NCI-H1105 (cell line): ENCODE measurements around the gene ST14.
"Not testable (repeated sequence)": the region's sequence is repeated elsewhere in the genome, so short reads cannot be mapped to it uniquely, and the experiment has no call there.

Experiments used
- DNase-seq: peaks from one replicate; lab custom pipeline; 2025; lab: John Stamatoyannopoulos, UW

Gene ST14

GRCh38 chr11:130233888-130234287, 74.3 kb downstream of the ST14 start:
- DNase-seq, result not testable (repeated sequence)

- no peak for DNase-seq
Measured at GRCh38 chr11:130234315-130234714, 74.7 kb downstream of the ST14 start.

DNA sequence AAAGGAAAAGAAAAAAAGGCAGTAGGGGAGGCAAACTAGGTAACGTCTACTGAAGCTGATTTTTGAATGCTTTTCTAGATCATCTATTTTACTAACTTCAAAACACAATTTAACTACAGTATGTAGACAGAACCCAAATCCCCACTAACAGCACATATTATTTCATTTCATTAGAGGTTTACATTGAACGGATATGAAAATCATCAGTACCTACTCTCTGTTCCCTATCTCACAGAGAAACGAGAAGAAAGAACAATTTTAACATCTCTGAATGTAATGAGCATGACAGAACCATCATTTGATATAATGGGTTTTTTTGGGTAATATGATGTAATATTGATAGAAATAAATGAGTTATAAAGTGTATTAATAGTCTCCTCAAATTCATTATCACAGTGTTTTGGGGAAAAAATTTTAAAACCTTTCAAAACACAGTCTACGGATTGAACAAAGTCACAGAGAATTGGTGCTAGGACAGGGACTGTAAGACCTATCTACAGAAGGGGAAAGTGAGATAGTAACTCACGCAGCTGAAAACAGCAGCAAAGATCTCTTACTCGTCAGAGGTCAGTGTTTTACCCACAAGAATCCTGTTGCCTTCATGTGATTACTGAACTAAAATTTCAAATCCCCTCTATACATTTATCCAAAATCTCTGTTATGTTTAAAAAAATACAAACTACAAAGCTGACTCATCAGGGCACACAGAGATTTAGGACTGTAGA, 77.9 kb downstream of the ST14 start:
- DNase-seq, result no peak

- no peak for DNase-seq
Measured at GRCh38 chr11:130241713-130242112, 82.1 kb downstream of the ST14 start.

DNA sequence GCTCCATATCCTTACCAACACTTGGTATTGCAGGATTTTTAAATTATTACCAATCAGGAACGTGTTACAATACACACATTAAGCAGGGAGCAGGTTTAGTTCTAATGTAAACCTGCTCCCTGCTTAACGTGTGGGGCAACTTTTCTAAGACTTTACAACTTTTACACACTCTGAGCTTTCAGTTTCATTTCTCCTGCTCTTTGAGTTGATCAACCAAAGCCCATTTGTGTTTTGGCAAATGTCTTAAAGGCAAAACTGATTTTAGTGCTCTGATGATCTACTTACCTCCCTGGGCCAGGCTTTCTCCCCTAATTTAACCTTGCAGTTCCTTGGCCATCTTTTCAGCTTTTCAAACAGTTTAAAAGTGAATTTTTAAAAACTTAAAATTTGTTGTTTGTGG, 84.2 kb downstream of the ST14 start:
- DNase-seq, result no peak

DNA sequence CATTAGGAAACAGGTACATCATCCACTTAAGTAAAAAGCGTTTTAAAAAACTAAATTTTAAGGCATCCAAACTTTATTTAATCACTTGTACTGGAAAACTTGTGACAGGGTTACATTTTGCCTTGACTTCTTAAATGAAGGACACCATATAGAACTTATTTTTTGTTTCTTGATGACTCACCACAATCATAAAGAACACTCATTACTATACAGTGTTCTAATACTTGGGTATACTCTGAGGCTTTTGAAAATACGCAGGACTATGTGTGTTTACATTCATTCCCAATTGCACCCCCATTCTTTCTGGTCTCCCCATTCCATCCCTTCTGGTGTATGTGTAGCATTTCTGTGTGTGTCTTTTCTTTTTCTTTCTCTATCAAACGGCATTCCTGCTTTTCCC, 85.3 kb downstream of the ST14 start:
- no peak for DNase-seq

DNA sequence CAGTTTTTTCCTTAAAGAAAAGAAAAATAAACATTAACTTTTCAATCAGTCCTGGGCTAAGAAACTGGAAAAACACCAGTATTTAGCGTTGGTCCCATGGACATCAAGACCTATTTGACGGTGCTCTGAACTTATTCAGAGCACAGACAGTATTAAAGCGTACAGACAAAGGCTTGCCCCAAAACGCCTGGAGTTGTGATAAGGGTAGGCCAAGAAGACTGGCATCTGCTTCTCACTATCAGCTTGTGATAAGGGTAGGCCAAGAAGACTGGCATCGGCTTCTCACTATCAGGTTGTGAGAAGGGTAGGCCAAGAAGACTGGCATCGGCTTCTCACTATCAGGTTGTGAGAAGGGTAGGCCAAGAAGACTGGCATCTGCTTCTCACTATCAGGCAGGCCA, 85.8 kb downstream of the ST14 start:
- not testable (repeated sequence) for DNase-seq

DNA sequence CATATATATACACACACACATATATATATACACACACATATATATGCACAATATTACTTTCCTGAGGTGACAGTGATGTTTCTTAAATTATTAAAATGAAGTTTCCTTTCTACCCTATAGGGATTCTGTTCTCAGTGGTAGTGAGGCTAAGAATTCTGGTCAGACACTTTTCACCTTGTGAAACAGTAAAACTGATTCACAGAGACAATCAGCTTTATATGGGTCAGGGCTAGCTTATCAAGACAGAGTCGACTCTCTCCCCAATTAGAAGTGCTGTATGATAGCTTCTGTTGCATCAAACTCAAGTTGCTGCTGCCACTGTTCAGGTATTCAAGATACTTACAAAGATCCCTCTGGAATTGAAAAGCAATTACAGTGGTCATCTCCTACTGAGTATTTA, 86.7 kb downstream of the ST14 start:
- DNase-seq, result no peak

- no peak for DNase-seq
Measured at GRCh38 chr11:130246738-130247137, 87.2 kb downstream of the ST14 start.

GRCh38 chr11:130247319-130247718, 87.7 kb downstream of the ST14 start:
- DNase-seq, result no peak

- no peak for DNase-seq
Measured at GRCh38 chr11:130249371-130249770, 89.8 kb downstream of the ST14 start.

DNA sequence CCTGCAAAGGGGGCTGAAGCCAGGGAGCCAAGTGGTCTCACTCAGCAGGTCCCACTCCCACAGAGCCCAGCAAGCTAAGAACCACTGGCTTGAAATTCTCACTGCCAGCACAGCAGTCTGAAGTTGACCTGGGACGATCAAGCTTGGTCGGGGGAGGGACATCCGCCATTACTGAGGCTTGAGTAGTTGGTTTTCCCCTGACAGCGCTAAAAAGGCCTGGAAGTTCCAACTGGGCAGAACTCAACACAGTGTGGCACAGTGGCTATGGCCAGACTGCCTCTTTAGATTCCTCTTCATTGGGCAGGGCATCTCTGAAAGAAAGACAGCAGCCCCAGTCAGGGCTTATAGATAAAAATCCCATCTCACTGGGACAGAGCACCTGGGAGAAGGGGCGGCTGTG, 90.3 kb downstream of the ST14 start:
- not testable (repeated sequence) for DNase-seq

DNA sequence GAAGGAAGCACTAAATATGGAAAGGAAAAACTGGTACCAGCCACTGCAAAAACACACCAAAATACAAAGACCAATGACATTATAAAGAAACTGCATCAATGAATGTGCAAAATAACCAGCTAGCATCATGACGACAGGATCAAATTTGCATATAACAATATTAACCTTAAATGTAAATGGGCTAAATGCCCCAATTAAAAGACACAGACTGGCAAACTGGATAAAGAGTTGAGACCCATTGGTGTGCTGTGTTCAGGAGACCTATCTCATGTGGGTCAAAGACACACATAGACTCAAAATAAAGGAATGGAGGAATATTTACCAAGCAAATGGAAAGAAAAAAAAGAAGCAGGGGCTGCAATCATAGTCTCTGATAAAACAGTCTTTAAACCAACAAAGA, 92.2 kb downstream of the ST14 start:
- not testable (repeated sequence) for DNase-seq
